Kidney capillary endothelial cell (primary cell): Measurements from ENCODE around the gene SLC38A1.

Experiments used
- DNase-seq: peaks from one replicate; pipeline ENCODE4 v3.0.0-alpha.2; 2018; ENCODE audit warnings: low spot score

The SLC38A1 gene

DNA sequence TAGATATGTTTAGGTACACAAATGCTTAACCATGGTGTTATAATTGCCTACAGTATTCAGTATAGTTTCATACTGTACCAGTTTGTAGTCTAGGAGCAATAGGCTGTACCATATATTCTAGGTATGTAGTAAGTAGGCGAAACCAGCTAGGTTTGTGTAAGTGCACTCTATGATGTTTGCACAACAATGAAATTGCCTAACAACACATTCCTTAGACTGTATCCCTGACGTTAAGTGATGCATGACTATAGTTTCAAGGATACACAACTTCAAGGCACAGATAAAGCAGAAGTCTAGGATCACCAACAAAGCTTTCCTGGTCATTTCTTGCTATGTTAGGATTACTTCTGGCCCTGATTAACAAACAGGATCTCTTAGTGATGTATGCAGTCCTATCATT lies 135.1 kb downstream of the SLC38A1 start:
- DNase-seq: no peak
